Stimulated activated CD8-positive, alpha-beta memory T cell treated with anti-CD3 and anti-CD28 coated beads, Interleukin-12 subunit alpha, Interleukin-12 subunit beta, amount 100 ng/mL, for 24 hours (primary cell): ENCODE measurements around the gene GTF2IRD1.
"Not testable (repeated sequence)": the region's sequence is repeated elsewhere in the genome, so short reads cannot be mapped to it uniquely, and the experiment has no call there.

Experiments used
- DNase-seq: peaks from one replicate; pipeline ENCODE4 v3.0.0-alpha.2; 2020; ENCODE audit errors: extremely low read depth

Gene GTF2IRD1

GRCh38 chr7:74561898-74562613 is 108.3 kb downstream of the GTF2IRD1 start:
- DNase-seq = no peak

GRCh38 chr7:74563639-74564038 is 109.9 kb downstream of the GTF2IRD1 start:
- DNase-seq = not testable (repeated sequence)

DNA sequence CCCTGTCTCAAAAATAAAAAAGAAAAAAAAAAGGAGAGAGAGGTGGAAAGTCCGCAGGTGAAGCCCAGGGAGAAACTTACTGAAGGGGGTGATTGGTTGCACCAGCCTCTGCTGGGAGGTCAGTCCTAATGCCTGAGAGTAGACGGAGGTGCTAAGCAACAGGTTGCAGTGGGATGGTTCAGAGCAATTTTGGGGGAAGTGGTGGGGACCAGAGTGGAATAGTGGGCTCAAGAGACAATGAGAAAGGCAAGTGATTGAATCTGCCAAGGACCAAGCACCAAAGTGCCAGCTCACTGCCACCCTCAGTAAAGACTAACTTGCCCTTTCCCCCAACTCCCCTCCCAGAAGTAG is 113.6 kb downstream of the GTF2IRD1 start:
- no peak for DNase-seq

- DNase-seq = no peak
Measured at GRCh38 chr7:74568658-74569057, 115.0 kb downstream of the GTF2IRD1 start.

- DNase-seq = no peak
Measured at GRCh38 chr7:74569501-74570075, 115.9 kb downstream of the GTF2IRD1 start.

DNA sequence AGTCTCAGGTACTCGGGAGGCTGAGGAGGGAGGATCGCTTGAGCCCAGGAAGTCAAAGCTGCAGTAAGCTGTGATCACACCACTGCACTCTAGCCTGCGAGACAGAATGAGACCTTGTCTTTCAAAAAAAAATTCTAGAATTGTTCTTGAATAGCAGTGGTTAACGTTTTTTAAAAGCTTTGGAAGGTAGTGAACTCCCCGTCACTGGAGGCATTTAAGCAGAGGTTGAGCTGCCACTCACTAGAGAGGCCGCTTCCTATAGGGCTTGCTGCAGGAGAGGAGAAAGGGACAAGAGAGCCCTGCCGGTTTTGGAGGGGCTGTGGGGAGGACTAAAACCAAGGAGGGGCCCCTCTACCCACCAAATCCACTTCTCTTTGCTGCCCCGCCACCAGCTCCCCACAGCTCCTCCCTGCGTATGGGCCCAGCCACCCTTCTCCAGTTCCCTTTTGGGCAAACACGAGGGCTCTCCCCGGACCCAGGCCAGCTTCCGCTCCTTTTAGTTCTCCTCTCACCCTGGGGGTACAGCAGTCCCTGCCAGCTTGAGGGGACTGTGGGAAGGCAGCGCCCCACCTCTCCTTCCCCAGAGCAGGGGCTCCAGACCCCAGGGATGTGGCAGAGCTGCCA is 116.9 kb downstream of the GTF2IRD1 start:
- DNase-seq = no peak

DNA sequence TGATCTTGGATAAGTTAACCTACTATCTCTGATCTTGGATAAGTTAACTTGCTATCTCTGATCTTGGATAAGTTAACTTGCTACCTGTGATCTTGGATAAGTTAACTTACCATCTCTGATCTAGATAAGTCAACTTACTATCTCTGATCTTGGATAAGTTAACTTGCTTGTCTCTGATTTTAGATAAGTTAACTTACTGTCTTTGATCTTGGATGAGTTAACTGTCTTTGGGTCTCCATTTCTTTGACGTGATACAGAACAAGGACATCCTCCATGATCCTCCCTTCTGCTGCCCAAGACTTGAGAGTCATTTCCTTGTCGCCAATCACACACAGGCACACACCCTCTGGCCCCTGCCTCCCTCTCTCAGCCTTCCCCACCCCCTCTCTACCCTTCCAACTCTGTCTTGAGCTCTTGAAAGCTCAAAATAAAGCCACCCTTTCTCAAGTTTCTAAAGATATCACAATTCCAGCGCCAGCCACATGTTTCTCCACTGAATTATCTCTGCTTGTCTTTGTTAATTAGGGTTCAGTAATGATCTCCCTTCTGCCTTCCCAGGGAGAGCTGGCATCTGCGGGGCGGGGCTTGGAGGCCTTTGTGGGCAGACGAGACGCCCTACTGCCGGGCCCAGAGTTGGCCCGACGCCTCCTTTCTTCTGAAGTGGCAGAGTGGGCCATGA is 118.7 kb downstream of the GTF2IRD1 start:
- no peak for DNase-seq

DNA sequence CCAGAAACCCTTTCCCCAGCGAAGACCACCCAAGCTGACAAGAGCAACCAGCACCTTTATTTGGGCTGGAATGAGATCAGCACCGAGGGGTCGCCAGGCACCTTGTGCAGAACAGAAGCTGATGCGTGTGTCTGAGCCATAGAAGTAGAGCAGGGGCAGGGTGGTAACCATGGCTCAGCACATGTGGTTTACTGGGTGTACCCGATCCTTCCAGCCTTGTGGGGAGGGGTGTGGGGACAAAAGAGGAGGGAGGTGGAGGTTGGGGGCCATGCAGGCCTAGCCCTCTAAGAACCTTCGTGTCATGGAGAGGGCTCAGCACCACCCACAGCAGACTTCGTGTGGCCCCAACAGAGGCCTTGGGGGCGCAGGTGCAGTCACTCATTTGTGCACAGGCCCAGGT is 119.8 kb downstream of the GTF2IRD1 start:
- DNase-seq = no peak

DNA sequence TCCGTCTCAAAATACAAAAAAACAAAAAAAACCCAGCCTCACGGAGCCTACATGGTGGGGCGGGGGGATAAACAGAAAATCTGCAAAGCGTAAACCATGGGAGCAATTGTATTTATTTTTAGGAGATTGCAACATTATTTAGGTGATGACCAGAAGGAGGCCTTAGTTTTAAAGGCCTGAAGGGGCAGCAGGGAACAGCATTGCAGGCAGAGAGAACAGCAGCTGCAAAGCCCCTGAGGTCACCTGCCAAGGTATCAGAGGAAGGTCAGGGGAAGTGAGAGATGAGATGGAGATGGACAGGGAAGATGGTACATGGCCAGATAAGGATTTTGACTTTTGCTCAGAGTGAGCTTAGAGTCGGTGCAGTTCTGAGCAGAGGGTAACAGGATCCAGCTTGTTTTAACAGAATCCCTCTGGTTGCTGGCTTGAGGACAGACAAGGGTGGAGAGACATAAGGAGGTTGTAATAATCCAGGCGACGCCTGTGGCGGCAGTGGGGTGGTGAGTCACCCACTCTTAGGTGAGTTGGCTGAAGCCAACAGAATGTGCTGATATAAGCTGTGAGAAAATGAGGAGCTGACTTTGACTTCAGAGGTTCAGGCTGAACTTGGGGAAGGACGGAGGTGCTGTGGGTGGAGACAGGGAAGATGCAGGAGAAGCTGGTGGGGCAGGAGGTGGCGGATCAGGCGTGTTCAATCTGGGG is 121.5 kb downstream of the GTF2IRD1 start:
- no peak for DNase-seq

GRCh38 chr7:74575811-74576210 is 122.1 kb downstream of the GTF2IRD1 start:
- no peak for DNase-seq

DNA sequence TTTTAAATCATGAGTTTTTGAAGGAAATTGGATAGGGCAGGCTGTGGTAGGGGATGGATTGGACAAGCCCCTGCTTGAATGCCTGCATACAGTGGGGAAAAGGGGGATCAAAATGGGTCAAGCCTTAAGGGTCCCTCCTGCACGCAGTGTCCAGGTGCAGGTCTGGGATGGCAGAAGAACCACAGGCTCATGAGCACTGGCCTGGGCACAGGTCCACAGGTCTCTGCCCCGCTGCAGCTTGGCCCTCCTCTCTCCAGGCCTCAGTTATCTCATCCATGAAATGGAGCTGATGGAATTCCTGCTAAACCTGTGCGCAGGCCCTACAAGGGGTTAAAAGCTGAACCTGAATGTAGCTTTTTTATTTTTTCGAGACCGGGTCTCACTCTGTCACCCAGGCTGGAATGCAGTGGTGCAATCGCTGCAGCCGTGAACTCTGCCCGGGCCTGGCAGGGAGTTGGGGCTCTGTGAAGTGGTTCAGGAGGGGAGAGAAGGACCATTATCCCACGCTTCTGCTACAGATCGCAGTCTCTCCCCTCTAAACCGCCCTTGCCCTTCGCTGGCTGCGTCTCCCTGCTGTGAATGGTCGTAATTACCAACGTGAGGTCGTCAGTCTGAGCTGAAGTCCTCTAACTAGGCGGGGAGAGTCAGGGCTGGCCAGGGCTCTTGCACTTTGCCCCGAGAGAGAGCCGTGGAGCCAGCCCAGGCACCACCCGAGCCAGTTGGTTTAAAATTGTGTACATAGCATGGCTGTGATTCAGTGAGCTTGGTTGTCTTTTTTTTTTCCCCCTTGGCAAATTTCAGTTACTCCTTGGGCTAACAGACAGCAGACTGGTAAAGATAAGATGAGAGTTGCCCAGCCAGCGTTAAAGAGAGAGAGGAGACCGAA is 126.3 kb downstream of the GTF2IRD1 start:
- DNase-seq = no peak

GRCh38 chr7:74581916-74582440 is 128.3 kb downstream of the GTF2IRD1 start:
- no peak for DNase-seq

- DNase-seq = no peak
Measured at GRCh38 chr7:74582447-74583039, 128.8 kb downstream of the GTF2IRD1 start.

DNA sequence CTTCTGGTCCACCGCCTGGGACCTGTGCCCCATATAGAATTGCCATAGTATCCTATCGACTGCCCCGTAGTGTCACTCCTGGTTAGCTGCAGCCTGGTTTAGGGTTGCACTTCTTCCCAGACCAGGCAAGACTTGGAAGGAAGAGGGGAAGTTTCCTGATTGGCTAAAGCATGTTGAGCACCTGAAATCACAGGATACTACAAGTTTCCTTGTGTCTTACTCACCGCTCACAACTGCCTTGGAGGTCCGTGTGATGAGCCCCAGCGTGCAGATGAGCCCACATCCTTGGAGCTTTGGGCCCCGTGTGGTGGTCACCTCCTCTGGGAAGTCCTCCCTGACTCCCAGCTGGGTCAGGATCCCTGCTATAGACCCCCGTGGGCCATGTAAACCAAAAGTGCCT is 129.9 kb downstream of the GTF2IRD1 start:
- no peak for DNase-seq

DNA sequence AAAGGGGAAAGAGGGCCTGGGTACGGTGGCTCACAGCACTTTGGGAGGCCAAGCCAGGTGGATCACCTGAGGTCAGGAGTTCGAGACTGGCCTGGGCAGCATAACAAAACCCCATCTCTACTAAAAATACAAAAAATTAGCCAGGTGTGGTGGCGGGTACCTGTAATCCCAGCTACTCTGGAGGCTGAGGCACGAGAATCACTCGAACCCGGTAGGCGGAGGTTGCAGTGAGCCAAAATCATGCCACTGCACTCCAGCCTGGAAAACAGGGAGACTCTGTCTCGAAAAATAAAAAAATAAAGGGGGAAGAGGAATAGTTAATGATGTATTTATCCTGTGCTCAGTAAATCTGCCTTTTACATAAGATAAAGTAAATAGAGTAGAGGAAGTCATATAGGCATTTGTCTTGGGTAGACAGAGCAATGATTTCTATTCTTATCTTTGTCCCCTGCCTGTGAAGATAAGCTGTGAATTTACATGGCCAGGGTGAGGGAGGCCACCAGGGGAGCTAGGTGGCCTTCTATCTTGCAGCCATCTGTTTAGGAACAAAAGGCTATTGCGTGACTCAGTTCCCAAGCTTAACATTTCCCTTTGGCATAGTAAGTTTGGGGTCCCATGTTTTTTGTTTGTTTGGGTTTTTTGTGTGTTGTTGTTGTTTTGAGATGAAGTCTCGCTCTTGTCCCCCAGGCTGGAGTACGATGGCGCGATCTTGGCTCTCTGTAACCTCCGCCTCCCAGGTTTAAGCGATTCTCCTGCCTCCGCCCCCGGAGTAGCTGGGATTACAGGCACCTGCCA is 130.7 kb downstream of the GTF2IRD1 start:
- DNase-seq = no peak

- DNase-seq = no peak
Measured at GRCh38 chr7:74585844-74586243, 132.1 kb downstream of the GTF2IRD1 start.

GRCh38 chr7:74586258-74587175 is 132.8 kb downstream of the GTF2IRD1 start:
- DNase-seq = no peak

DNA sequence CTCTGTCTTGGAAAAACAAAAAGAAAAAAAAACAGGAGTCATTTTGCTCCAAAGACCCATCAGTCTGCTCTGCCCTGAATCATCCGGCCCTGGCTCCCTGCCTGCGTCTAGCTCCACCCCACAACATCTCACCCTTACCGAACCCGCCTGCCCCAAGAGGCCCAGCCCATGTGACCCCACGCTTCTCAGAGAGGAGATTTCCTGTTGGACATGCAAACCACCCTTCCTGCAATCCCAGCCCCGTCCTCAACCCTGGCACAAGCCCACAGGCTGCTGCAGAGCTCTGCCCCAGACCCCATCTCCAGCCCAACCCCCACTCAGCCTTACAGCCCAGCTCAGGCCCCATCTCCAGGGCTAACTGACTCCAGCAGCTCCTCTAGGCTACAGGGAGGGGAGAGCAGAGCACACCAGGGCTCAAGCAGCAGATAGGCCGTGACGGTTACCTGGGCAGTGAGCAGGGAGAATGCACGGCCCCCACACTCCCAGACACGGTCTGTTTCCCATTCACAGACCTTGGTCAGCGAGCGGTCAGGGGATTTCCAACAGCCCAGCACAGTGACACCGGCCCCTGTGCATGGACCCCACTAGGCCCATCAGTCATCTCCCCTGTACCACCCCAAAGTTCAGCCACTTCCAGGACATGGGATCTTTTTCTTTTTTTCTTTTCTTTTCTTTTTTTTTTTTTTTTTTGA is 133.9 kb downstream of the GTF2IRD1 start:
- no peak for DNase-seq
